ENCODE measurements around the gene MMP7. TPM values are rescaled to one million over a fixed set of nuclear protein-coding genes. Genes with fewer than 3 reads are reported as not detected.

The MMP7 gene
- total and polyA plus RNA-seq, 2 donors from 2014 or later: 101 to 1,380 TPM

- DNase-seq (no peak), FAIRE-seq (no peak)
- TF ChIP-seq CTCF (IDR thresholded peaks at IDR 0.05; ENCODE audit: borderline replicate concordance, extremely low read depth, insufficient read depth): no peak
- intact Hi-C loops (cut with DNase I): no loop called here
- no peaks in the 10 kb centered on the region for H3K36me3 ChIP-seq (ENCODE audit: control insufficient read depth in 2 of 3, insufficient read depth in 3 of 3, low read length in 3 of 3)
- H3K27ac ChIP-seq (ENCODE audit: low read depth in 2 of 2, low read length in 2 of 2): no peak overlapping the region
- no peak overlapping the region for H3K9ac ChIP-seq (ENCODE audit: low read length in 3 of 3)
- no peaks in the 10 kb centered on the region for H3K9me3 ChIP-seq (ENCODE audit: control insufficient read depth in 2 of 3, insufficient read depth in 1 of 3, low read length in 3 of 3)
- H3K4me3 ChIP-seq (ENCODE audit: low read length in 3 of 3): no peak overlapping the region
- no peaks in the 10 kb centered on the region for H3K27me3 ChIP-seq (ENCODE audit: control insufficient read depth, insufficient read depth, low read length)
- H3K4me1 ChIP-seq (ENCODE audit: control insufficient read depth in 2 of 3, insufficient read depth in 2 of 3, low read depth in 1 of 3, low read length in 3 of 3): no peaks in the 10 kb centered on the region
Observed at GRCh38 chr11:102527684-102528083, 2.9 kb downstream of the MMP7 start.

DNA sequence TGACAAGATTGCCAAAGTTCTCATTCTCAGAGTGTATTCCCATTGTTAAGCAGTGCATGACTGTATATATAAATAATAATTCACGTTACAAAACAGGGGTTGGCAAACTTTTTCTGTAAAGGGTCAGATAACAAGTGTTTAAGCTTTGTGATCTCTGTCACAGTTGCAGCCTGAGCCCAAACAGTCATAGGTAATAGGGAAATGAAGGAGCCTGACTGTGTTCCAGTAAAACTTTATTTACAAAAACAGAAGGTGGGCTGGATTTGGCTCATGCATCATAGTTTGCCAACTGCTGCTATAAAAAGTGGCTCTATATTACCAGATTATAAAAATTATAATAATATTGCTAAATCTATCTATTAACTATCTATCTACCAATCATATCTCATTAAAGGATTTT is 3.5 kb downstream of the MMP7 start:
- intact Hi-C loops (cut with DNase I): no loop called here
- FAIRE-seq (no peak), DNase-seq (no peak)
- Histone ChIP-seq H3K4me3 (ENCODE audit: low read length in 3 of 3) (no peak overlapping the region), H3K9me3 (ENCODE audit: control insufficient read depth in 2 of 3, insufficient read depth in 1 of 3, low read length in 3 of 3) (no peaks in the 10 kb centered on the region), H3K27ac (ENCODE audit: low read depth in 2 of 2, low read length in 2 of 2) (no peak overlapping the region), H3K9ac (ENCODE audit: low read length in 3 of 3) (no peak overlapping the region), H3K4me1 (ENCODE audit: control insufficient read depth in 2 of 3, insufficient read depth in 2 of 3, low read depth in 1 of 3, low read length in 3 of 3) (no peaks in the 10 kb centered on the region), H3K36me3 (ENCODE audit: control insufficient read depth in 2 of 3, insufficient read depth in 3 of 3, low read length in 3 of 3) (no peaks in the 10 kb centered on the region), H3K27me3 (ENCODE audit: control insufficient read depth, insufficient read depth, low read length) (no peaks in the 10 kb centered on the region)
- TF ChIP-seq CTCF (IDR thresholded peaks at IDR 0.05; ENCODE audit: borderline replicate concordance, extremely low read depth, insufficient read depth): no peak

DNA sequence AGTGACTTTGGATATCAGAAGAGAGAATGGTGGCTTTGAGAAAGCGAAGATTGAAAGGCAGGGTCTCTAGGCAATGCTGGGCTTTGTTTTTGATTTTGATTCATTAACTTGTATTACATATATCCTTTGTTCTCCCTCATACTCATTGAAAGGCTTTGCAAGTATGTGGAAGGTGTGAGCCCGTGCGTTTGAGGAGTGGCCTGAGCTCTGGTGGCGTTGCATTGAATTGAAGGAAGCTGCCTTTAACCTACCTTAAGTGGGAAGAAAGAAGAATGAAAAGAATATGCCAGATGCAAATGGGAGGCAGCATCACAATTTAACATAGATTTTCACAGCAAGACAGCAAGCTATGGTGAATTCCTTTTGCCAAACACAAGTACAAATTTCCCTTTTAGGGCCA is 6.7 kb downstream of the MMP7 start:
- Histone ChIP-seq H3K9me3 (ENCODE audit: control insufficient read depth in 2 of 3, insufficient read depth in 1 of 3, low read length in 3 of 3) (no peaks in the 10 kb centered on the region), H3K4me3 (ENCODE audit: low read length in 3 of 3) (no peak overlapping the region), H3K36me3 (ENCODE audit: control insufficient read depth in 2 of 3, insufficient read depth in 3 of 3, low read length in 3 of 3) (no peaks in the 10 kb centered on the region), H3K4me1 (ENCODE audit: control insufficient read depth in 2 of 3, insufficient read depth in 2 of 3, low read depth in 1 of 3, low read length in 3 of 3) (no peaks in the 10 kb centered on the region), H3K27ac (ENCODE audit: low read depth in 2 of 2, low read length in 2 of 2) (no peak overlapping the region), H3K9ac (ENCODE audit: low read length in 3 of 3) (no peak overlapping the region), H3K27me3 (ENCODE audit: control insufficient read depth, insufficient read depth, low read length) (no peaks in the 10 kb centered on the region)
- FAIRE-seq (no peak), DNase-seq (no peak)
- intact Hi-C loops (cut with DNase I): no loop called here
- TF ChIP-seq CTCF (IDR thresholded peaks at IDR 0.05; ENCODE audit: borderline replicate concordance, extremely low read depth, insufficient read depth): no peak

DNA sequence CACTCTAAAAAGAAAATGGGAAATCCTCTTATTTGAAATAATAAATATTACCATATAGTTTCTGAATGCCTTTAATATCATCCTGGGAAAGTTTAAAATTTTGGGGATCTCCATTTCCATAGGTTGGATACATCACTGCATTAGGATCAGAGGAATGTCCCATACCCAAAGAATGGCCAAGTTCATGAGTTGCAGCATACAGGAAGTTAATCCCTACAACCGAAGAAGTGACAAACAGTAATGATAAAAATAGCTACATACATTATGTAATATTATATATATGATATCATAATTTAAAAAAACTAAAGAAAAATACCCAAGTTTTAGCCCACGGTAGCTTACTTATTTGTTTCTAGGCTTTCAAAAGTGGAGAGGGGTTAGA is 7.4 kb downstream of the MMP7 start:
- DNase-seq (no peak), FAIRE-seq (no peak)
- no peak for TF ChIP-seq CTCF (IDR thresholded peaks at IDR 0.05; ENCODE audit: borderline replicate concordance, extremely low read depth, insufficient read depth)
- Histone ChIP-seq H3K9ac (ENCODE audit: low read length in 3 of 3) (no peak overlapping the region), H3K4me3 (ENCODE audit: low read length in 3 of 3) (no peak overlapping the region), H3K27ac (ENCODE audit: low read depth in 2 of 2, low read length in 2 of 2) (no peak overlapping the region), H3K36me3 (ENCODE audit: control insufficient read depth in 2 of 3, insufficient read depth in 3 of 3, low read length in 3 of 3) (no peaks in the 10 kb centered on the region), H3K27me3 (ENCODE audit: control insufficient read depth, insufficient read depth, low read length) (no peaks in the 10 kb centered on the region), H3K4me1 (ENCODE audit: control insufficient read depth in 2 of 3, insufficient read depth in 2 of 3, low read depth in 1 of 3, low read length in 3 of 3) (no peaks in the 10 kb centered on the region), H3K9me3 (ENCODE audit: control insufficient read depth in 2 of 3, insufficient read depth in 1 of 3, low read length in 3 of 3) (no peaks in the 10 kb centered on the region)
- intact Hi-C loops (cut with DNase I): no loop called here
